PFSK-1 (cell line): Measurements from ENCODE around the gene CDCP2.

ENCODE experiments used
- FOXP2 ChIP-seq: optimal IDR thresholded peaks from 2 replicates; pipeline ENCODE3; 2011; ENCODE audit warnings: borderline replicate concordance, control low read depth, inconsistent platforms; ENCODE audit not compliant: insufficient read depth; ENCODE audit errors: extremely low read length, extremely low read depth
- POLR2AphosphoS5 ChIP-seq: IDR thresholded peaks from 2 replicates; pipeline ENCODE4 v1.6.1; 2012; ENCODE audit warnings: low read depth, mild to moderate bottlenecking, control low read depth, low read length, moderate library complexity
- SIN3A ChIP-seq: IDR thresholded peaks from 2 replicates; pipeline ENCODE4 v1.6.1; 2012; ENCODE audit warnings: mild to moderate bottlenecking, low read length, moderate library complexity, borderline replicate concordance; ENCODE audit not compliant: insufficient read depth
- TAF1 ChIP-seq: IDR thresholded peaks from 2 replicates; pipeline ENCODE4 v1.6.1; 2012; ENCODE audit warnings: low read length, control low read depth, borderline replicate concordance; ENCODE audit not compliant: insufficient read depth
- TF ChIP-seq, protein P1 (sequence below), 2 experiments: IDR thresholded peaks; 2 replicates each; pipeline versions ENCODE4 v1.6.1 to v1.8.0; 2011 to 2012; ENCODE audit warnings: low read depth in 2 of 2, low read length in 2 of 2, control low read depth in 1 of 2, inconsistent platforms in 1 of 2, mild to moderate bottlenecking in 1 of 2, moderate library complexity in 1 of 2; ENCODE audit not compliant: insufficient read depth in 1 of 2

DNA sequence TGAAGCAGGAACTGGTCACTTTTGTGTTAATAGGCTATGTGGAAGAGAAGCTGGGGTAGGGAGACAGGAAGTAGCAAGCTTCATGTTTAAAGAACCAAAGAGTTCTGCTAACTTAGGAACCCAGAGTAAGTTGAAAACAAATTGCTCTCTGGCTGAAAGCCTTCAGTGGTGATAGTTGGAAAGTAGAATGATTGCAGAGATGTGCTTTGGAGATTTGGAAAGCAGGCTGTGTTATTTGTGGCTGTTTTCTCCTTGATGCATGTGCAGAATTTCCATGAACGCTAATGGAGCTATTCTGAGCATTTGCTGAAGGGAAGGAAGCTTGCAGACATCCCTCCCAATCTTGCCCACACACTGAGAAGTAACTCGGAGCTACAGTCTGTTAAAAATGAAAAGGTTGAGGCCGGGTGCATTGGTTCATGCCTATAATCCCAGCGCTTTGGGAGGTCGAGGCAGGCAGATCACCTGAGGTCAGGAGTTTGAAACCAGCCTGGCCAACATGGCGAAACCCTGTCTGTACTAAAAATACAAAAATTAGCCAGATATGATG, 53.7 kb downstream of the CDCP2 start:
- no peak for TF ChIP-seq POLR2AphosphoS5
- TF ChIP-seq TAF1 = no peak
- TF ChIP-seq SIN3A = no peak
- TF ChIP-seq, protein P1, sequence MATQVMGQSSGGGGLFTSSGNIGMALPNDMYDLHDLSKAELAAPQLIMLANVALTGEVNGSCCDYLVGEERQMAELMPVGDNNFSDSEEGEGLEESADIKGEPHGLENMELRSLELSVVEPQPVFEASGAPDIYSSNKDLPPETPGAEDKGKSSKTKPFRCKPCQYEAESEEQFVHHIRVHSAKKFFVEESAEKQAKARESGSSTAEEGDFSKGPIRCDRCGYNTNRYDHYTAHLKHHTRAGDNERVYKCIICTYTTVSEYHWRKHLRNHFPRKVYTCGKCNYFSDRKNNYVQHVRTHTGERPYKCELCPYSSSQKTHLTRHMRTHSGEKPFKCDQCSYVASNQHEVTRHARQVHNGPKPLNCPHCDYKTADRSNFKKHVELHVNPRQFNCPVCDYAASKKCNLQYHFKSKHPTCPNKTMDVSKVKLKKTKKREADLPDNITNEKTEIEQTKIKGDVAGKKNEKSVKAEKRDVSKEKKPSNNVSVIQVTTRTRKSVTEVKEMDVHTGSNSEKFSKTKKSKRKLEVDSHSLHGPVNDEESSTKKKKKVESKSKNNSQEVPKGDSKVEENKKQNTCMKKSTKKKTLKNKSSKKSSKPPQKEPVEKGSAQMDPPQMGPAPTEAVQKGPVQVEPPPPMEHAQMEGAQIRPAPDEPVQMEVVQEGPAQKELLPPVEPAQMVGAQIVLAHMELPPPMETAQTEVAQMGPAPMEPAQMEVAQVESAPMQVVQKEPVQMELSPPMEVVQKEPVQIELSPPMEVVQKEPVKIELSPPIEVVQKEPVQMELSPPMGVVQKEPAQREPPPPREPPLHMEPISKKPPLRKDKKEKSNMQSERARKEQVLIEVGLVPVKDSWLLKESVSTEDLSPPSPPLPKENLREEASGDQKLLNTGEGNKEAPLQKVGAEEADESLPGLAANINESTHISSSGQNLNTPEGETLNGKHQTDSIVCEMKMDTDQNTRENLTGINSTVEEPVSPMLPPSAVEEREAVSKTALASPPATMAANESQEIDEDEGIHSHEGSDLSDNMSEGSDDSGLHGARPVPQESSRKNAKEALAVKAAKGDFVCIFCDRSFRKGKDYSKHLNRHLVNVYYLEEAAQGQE (IDR thresholded peaks at IDR 0.05; ENCODE audit: insufficient read depth in 1 of 2, low read depth in 2 of 2, low read length in 2 of 2) = no peak
- no peak for TF ChIP-seq FOXP2
